Right lobe of liver (tissue), 6 donors: Measurements from ENCODE around the gene STAT5B. TPM values are rescaled to one million over a fixed set of nuclear protein-coding genes. Genes with fewer than 3 reads are reported as not detected.

Experiments
- ATAC-seq, 4 donors: fragments of 200-7000 bp; cut with Tn5 transposase; one replicate each; pipeline ENCODE4 v1.9.1; 2020; ENCODE audit warnings: mild to moderate bottlenecking in 4 of 4, moderate library complexity in 4 of 4
- DNase-seq, 3 donors: peaks; one replicate each; pipeline ENCODE4 v3.0.0-alpha.2; 2020
- H3K27ac ChIP-seq, 3 donors: fragments of 200-600 bp; one replicate each; pipeline ENCODE4 v1.8.0; 2022
- H3K27me3 ChIP-seq, 2 donors: fragments of 200-600 bp; one replicate each; pipeline ENCODE4 v1.8.0; 2022
- H3K36me3 ChIP-seq, 4 donors: fragments of 200-600 bp; sonication (generic) in 1 of 4; one replicate each; pipeline versions ENCODE4 v1.5.1 to v1.8.0; 2017 to 2022; ENCODE audit warnings: control low read depth in 1 of 4
- H3K4me1 ChIP-seq, 4 donors: fragments of 200-600 bp; sonication (generic) in 1 of 4; one replicate each; pipeline versions ENCODE4 v1.5.1 to v1.8.0; 2017 to 2022; ENCODE audit warnings: control low read depth in 1 of 4
- H3K4me3 ChIP-seq, 3 donors: fragments of 200-600 bp; one replicate each; pipeline ENCODE4 v1.8.0; 2022
- H3K9me3 ChIP-seq, 4 donors: fragments of 200-600 bp; sonication (generic) in 1 of 4; one replicate each; pipeline versions ENCODE4 v1.5.1 to v1.8.0; 2017 to 2022; ENCODE audit warnings: control low read depth in 1 of 4
- CTCF ChIP-seq, 4 donors: fragments of 200-600 bp in 3 of 4; fragments of 450-650 bp in 1 of 4; IDR thresholded peaks; one replicate each; pipeline versions ENCODE4 v1.5.1 to v1.8.0; 2016 to 2022; ENCODE audit warnings: antibody characterized with exemption in 4 of 4, mild to moderate bottlenecking in 2 of 4
- POLR2A ChIP-seq: fragments of 450-650 bp; IDR thresholded peaks from one replicate; pipeline ENCODE4 v1.6.1; 2017; ENCODE audit warnings: antibody characterized with exemption, mild to moderate bottlenecking
- WGBS: methylation state at CpG from one replicate; pipeline ENCODE4 v1.1.6; 2018; ENCODE audit warnings: low coverage, low lambda C conversion rate; ENCODE audit not compliant: insufficient coverage; ENCODE audit errors: missing lambda C conversion rate; 5-methylcytosine and 5-hydroxymethylcytosine counted together
- intact Hi-C, 2 donors: fragments of 100-400 bp; cut with DNase I; formaldehyde crosslinking; loops; one replicate each; pipeline versions ENCODE4 v1.11.2 to v1.14.1; 2022
- total RNA-seq, 6 experiments: library from RNA; depleted of rRNA in 2 of 6; stranded (reverse); fragments of >200 nt in 2 of 6; fragmentation: NEBNext Ultra II Directional in 3 of 6; extraction: Animal tissue kit (Norgen Biotek cat#: 25700) in 3 of 6; gene quantifications; one replicate each; pipeline versions ENCODE4 v1.1.0 to v1.2.4, GENCODE V29; 2016 to 2023
- donor health status: DM: no; HTN: yes; CAD: no.
- donor health status: DM: no; HTN: no; CAD: no.
- donor health status: DM: no; HTN: no; CAD: no.
- donor health status: DM: no; HTN: yes; CAD: no.
- donor health status: DM: no; HTN: yes; CAD: no.

The STAT5B gene
- total RNA-seq, 6 experiments from 2014 or later: 21.2 to 29.0 (median 26.7) TPM

DNA sequence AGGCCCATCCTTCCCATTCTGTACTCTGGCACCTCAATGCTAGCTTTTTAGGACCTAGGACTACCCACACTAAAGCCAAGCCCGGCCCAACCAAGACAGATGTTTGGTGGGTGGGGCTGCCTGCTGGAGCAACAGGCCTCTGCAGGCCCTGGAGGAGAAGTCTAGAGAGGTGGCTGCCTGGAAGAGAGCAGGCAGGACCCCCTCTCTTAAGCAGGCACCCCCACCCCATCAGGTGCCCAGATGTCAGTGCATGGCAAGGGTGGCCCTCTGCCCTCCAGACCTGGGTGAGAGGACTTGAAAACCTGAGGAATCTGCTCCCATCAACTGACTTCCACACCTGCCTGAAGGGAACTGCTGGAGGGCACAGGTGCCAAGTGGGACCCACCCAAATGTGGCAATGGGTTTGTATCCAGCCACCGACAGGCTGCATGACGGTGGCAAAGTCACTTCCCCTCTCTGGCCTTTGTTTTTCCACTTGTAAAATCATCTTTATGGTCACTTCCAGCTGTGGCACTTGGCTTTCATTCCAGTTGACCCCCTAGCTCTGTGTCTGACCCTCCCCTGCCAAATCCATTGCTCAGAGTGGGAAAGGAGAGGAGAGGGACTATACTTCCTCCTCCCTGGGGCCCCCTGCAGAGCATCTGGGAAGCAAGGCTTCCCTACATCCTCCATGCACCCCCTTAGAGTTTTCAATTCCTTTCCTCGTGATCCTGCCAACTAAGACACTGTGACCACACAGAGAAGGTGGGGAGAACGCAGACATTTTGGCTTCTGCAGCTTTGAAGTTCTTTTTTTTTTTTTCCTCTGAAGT lies 10.4 kb upstream of the STAT5B start:
- peaks cover 0 to 6% (median 2%) of the 10 kb centered on the region in 4 donors for H3K4me1 ChIP-seq
- TF ChIP-seq CTCF (IDR thresholded peaks at IDR 0.05) (no peak), POLR2A (no peak)
- no peak overlapping the region for H3K4me3 ChIP-seq
- peak in 1 of 3 donors; percentile 44 for DNase-seq
- no peak for ATAC-seq
- H3K27ac ChIP-seq: peak overlapping the region in 1 of 3 donors; percentile 75
- H3K27me3 ChIP-seq: no peaks in the 10 kb centered on the region
- no peaks in the 10 kb centered on the region for H3K9me3 ChIP-seq
- 31% methylated on average over 2 of the region's 5 CpGs for WGBS
- intact Hi-C loops: no loop called here
- H3K36me3 ChIP-seq: no peaks in the 10 kb centered on the region

- Histone ChIP-seq H3K9me3 (no peaks in the 10 kb centered on the region), H3K4me1 (peaks cover 0 to 6% (median 2%) of the 10 kb centered on the region in 4 donors), H3K36me3 (no peaks in the 10 kb centered on the region), H3K27ac (no peak overlapping the region), H3K4me3 (no peak overlapping the region), H3K27me3 (no peaks in the 10 kb centered on the region)
- no peak for TF ChIP-seq CTCF (IDR thresholded peaks at IDR 0.05)
- TF ChIP-seq POLR2A: no peak
- 84% methylated on average over 10 of the region's 11 CpGs for WGBS
- intact Hi-C loops: no loop called here
- DNase-seq (peak in 1 of 3 donors; percentile 38), ATAC-seq (no peak)
These were observed 9.3 kb upstream of the STAT5B start for GRCh38 chr17:42285346-42286050.

DNA sequence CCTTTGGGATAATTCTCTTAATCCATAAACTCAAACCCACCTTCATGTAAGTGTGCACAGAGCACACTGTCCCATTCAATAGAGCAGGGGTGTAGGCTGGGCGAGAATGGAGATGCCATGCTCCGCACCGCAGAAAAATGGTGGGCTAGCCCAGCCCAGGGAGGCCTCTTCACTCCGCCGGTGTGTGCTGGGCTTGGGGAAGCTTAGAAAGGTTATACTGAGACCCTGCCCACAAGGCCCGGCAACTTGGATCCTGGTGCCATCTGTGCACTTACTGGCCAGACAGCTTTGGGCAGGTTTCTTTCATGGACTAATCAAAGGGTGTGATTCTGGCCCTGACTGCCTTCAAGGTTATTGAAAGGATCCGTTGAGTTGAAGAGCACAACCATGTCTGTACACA lies 8.4 kb upstream of the STAT5B start:
- Histone ChIP-seq H3K27ac (no peak overlapping the region), H3K27me3 (no peaks in the 10 kb centered on the region), H3K4me3 (no peak overlapping the region), H3K36me3 (no peaks in the 10 kb centered on the region), H3K4me1 (peaks cover 0 to 6% (median 2%) of the 10 kb centered on the region in 4 donors), H3K9me3 (no peaks in the 10 kb centered on the region)
- ATAC-seq: no peak
- intact Hi-C loops: no loop called here
- peak in 1 of 3 donors; percentile 22 for DNase-seq
- TF ChIP-seq POLR2A: no peak
- no peak for TF ChIP-seq CTCF (IDR thresholded peaks at IDR 0.05)
- WGBS: 83% methylated on average over 1 of the region's 7 CpGs

DNA sequence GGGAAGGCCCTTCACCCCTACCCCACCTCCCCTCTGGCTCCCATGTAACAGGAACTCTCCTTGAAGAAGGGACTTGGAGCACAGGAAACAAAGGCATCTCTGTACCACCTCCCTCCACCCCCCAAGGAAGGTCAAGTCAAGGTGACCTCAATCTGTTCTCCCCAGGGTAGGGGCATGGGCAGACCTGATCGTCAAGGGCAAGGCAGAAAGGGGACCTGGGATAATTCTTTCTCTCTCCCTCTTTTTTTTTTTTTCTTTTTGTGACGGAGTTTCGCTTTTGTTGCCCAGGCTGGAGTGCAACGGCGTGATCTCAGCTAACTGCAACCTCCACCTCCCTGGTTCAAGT lies 7.8 kb upstream of the STAT5B start:
- ATAC-seq (no peak), DNase-seq (peak in 1 of 3 donors; percentile 33)
- Histone ChIP-seq H3K27me3 (no peaks in the 10 kb centered on the region), H3K9me3 (no peaks in the 10 kb centered on the region), H3K4me1 (peaks cover 0 to 6% (median 2%) of the 10 kb centered on the region in 4 donors), H3K36me3 (no peaks in the 10 kb centered on the region), H3K27ac (no peak overlapping the region), H3K4me3 (no peak overlapping the region)
- TF ChIP-seq POLR2A (no peak), CTCF (IDR thresholded peaks at IDR 0.05) (no peak)
- WGBS: 95% methylated on average over 4 of the region's 5 CpGs
- intact Hi-C loops: no loop called here
